ENCODE measurements around the gene XPNPEP2. TPM values are rescaled to one million over a fixed set of nuclear protein-coding genes. Genes with fewer than 3 reads are reported as not detected.

Gene XPNPEP2
- total RNA-seq, 2 donors from 2014 or later: 0.25 to 0.83 TPM

DNA sequence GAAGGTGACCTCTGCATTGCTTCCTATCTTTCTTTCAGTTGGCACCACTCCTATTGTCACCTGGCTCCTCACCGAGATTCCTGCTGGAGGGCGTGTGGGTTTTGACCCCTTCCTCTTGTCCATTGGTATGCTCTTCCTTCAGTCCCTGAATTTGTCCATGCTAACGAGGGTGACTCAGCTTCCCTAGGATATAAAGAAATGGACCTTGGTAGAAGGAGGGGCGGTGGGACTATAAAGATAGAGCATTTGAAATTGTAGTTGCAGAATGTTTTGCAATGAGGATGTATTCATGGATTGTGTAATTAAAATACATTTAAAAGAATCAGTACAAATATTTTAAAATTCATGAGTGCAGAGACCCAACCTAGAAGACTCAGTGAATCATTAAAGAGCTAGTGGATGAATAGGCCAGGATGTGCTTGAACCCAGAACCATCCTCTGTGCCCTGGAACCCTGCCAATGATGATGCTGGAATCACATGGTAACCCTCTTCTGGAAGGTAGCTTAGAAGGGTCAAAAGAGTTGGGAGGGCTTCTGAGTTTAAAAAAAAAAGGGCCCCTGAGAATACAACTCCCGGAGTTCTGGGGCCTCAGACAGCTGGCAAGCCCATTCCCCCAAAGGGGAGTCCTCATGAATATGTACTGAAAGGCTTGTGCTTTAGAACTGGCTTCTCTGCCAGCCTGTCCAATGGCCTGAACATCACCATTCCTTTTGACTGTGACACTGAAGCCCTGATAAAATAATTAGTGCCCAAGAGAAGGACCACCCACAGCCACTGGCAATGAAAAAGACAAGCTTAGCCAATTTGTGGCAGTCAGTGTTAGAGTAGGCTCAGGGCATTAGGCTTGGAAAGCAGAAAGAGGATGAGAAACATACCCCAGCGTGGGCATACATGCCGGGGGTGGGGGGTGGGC, 8.0 kb downstream of the XPNPEP2 start:
- no peaks in the 10 kb centered on the region for H3K27me3 Mint-ChIP-seq
- H3K4me1 Mint-ChIP-seq: peaks cover 23% of the 10 kb centered on the region
- no peaks in the 10 kb centered on the region for H3K36me3 Mint-ChIP-seq (ENCODE audit: low read depth)
- ATAC-seq (no peak), DNase-seq (no peak)
- no peak overlapping the region for H3K4me3 Mint-ChIP-seq
- no peak overlapping the region for H3K27ac Mint-ChIP-seq
- H3K9me3 ChIP-seq (ENCODE audit: control insufficient read depth, low read length, poor library complexity, severe bottlenecking): no peaks in the 10 kb centered on the region

GRCh38 chrX:129747533-129747932, 8.8 kb downstream of the XPNPEP2 start:
- DNase-seq: no peak
- H3K36me3 Mint-ChIP-seq (ENCODE audit: low read depth): no peaks in the 10 kb centered on the region
- peaks cover 23% of the 10 kb centered on the region for H3K4me1 Mint-ChIP-seq
- no peaks in the 10 kb centered on the region for H3K27me3 Mint-ChIP-seq
- H3K4me3 Mint-ChIP-seq: no peak overlapping the region
- ATAC-seq: no peak
- H3K9me3 ChIP-seq (ENCODE audit: control insufficient read depth, low read length, poor library complexity, severe bottlenecking): no peaks in the 10 kb centered on the region
- H3K27ac Mint-ChIP-seq: no peak overlapping the region

DNA sequence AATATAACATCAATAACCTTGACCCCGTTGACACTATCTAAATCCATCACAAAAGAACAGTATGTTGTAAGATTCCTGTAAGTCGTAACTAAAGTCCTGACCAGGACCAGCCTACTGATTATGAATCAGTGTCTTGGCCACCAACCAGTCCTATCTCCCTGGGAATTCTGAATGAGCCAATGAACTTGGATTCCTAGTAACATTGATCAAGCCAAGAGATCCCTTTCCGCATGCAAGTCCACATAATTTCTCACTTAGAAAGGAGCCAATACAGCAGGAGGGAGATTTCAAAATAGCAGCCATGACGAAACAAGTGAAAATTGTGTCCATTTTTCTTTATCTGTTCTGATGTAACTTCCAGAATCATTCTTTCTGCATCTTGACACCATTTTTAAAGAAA, 9.5 kb downstream of the XPNPEP2 start:
- H3K27me3 Mint-ChIP-seq: no peaks in the 10 kb centered on the region

DNA sequence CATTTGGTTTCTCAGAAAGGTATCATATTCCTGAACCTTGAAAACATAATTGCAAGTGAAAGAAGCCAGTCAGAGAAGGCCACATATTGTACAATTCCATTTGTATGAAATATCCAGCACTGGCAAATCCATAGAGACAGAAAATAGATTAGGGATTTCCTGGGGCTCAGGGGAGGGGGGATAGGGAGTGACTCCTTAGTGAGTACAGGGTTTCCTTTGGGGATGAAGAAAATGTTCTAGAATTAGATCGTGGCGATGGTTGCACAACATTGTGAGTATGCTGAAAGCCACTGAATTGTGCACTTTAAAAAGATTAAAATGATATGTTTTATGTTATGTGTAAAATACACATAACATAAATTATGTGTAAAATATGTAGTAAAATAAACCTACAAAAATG, 10.3 kb downstream of the XPNPEP2 start:
- DNase-seq (no peak), ATAC-seq (no peak)
- no peaks in the 10 kb centered on the region for H3K27me3 Mint-ChIP-seq
- no peak overlapping the region for H3K4me3 Mint-ChIP-seq
- no peaks in the 10 kb centered on the region for H3K9me3 ChIP-seq (ENCODE audit: control insufficient read depth, low read length, poor library complexity, severe bottlenecking)
- peaks cover 15% of the 10 kb centered on the region for H3K4me1 Mint-ChIP-seq
- H3K36me3 Mint-ChIP-seq (ENCODE audit: low read depth): no peaks in the 10 kb centered on the region
- no peak overlapping the region for H3K27ac Mint-ChIP-seq

More for the DNA sequence above, 9.5 kb downstream of the XPNPEP2 start:
- no peak overlapping the region for H3K4me3 Mint-ChIP-seq
- ATAC-seq: no peak
- no peak for DNase-seq
- no peaks in the 10 kb centered on the region for H3K9me3 ChIP-seq (ENCODE audit: control insufficient read depth, low read length, poor library complexity, severe bottlenecking)
- no peaks in the 10 kb centered on the region for H3K36me3 Mint-ChIP-seq (ENCODE audit: low read depth)
- H3K27ac Mint-ChIP-seq: no peak overlapping the region
- H3K4me1 Mint-ChIP-seq: peaks cover 19% of the 10 kb centered on the region

DNA sequence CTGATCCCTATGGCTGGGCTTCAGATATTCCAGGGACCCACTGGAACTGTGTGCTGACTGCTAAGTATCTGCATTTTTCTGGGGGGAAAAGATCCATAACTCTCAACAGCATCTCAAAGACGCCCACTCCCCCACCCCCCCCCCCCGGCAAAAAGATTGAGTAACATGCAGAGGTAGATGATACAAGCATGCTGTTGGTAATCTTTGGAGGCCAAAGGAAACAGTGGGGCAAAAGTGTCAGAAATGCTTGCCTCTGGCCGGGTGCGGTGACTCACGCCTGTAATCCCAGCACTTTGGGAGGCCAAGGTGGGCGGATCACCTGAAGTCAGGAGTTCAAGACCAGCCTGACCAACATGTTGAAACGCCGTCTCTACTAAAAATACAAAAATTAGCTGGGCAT, 12.2 kb downstream of the XPNPEP2 start:
- no peaks in the 10 kb centered on the region for H3K9me3 ChIP-seq (ENCODE audit: control insufficient read depth, low read length, poor library complexity, severe bottlenecking)
- H3K4me1 Mint-ChIP-seq: peaks cover 13% of the 10 kb centered on the region
- H3K4me3 Mint-ChIP-seq: no peak overlapping the region
- no peaks in the 10 kb centered on the region for H3K27me3 Mint-ChIP-seq
- no peak overlapping the region for H3K27ac Mint-ChIP-seq
- no peaks in the 10 kb centered on the region for H3K36me3 Mint-ChIP-seq (ENCODE audit: low read depth)
- no peak for DNase-seq
- ATAC-seq: no peak

- H3K36me3 Mint-ChIP-seq (ENCODE audit: low read depth): no peaks in the 10 kb centered on the region
- peaks cover 20% of the 10 kb centered on the region for H3K4me1 Mint-ChIP-seq
- ATAC-seq: no peak
- no peak for DNase-seq
- H3K27me3 Mint-ChIP-seq: no peaks in the 10 kb centered on the region
- H3K4me3 Mint-ChIP-seq: peak overlapping the region; percentile 19
- peak overlapping the region; percentile 89 for H3K27ac Mint-ChIP-seq
- H3K9me3 ChIP-seq (ENCODE audit: control insufficient read depth, low read length, poor library complexity, severe bottlenecking): no peaks in the 10 kb centered on the region
These were observed 15.6 kb downstream of the XPNPEP2 start for GRCh38 chrX:129754056-129755024.

GRCh38 chrX:129755779-129756650, 17.2 kb downstream of the XPNPEP2 start:
- H3K36me3 Mint-ChIP-seq (ENCODE audit: low read depth): no peaks in the 10 kb centered on the region
- H3K27ac Mint-ChIP-seq: peak overlapping the region; percentile 83
- H3K27me3 Mint-ChIP-seq: no peaks in the 10 kb centered on the region
- no peak for DNase-seq
- H3K9me3 ChIP-seq (ENCODE audit: control insufficient read depth, low read length, poor library complexity, severe bottlenecking): no peaks in the 10 kb centered on the region
- H3K4me3 Mint-ChIP-seq: peak overlapping the region; percentile 72
- peaks cover 33% of the 10 kb centered on the region for H3K4me1 Mint-ChIP-seq
- ATAC-seq: no peak

DNA sequence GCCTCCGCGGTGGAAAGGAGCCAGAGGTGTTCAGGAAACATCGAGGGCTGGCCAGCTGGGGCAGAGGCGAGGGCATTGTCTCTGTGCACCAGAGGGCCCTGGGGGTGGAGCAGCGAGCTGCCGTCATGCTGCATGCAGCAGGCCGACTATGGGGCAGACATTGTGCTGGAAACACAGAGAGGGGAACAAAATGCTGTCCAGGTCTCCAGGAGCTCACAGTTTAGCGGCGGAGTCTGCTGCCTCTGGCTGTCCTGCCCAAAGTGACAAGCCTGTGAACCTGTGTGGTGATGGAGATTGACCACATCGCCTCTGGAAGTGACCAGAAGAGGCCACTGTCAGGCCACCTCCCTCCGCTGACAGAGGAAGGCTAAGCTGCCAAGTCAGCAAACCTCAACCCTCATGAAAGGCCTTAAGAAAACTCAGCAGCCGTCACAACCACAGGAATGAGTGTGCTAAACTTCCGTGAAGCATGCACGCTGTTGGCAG, 20.8 kb downstream of the XPNPEP2 start:
- H3K36me3 Mint-ChIP-seq (ENCODE audit: low read depth): no peaks in the 10 kb centered on the region
- H3K9me3 ChIP-seq (ENCODE audit: control insufficient read depth, low read length, poor library complexity, severe bottlenecking): no peaks in the 10 kb centered on the region
- peaks cover 30% of the 10 kb centered on the region for H3K4me1 Mint-ChIP-seq
- peak overlapping the region; percentile 75 for H3K4me3 Mint-ChIP-seq
- DNase-seq (peak in 1 of 3 donors; percentile 30), ATAC-seq (peak; percentile 89)
- peak overlapping the region; percentile 60 for H3K27ac Mint-ChIP-seq
- no peaks in the 10 kb centered on the region for H3K27me3 Mint-ChIP-seq

GRCh38 chrX:129760155-129760554, 21.4 kb downstream of the XPNPEP2 start:
- H3K27me3 Mint-ChIP-seq: no peaks in the 10 kb centered on the region

DNA sequence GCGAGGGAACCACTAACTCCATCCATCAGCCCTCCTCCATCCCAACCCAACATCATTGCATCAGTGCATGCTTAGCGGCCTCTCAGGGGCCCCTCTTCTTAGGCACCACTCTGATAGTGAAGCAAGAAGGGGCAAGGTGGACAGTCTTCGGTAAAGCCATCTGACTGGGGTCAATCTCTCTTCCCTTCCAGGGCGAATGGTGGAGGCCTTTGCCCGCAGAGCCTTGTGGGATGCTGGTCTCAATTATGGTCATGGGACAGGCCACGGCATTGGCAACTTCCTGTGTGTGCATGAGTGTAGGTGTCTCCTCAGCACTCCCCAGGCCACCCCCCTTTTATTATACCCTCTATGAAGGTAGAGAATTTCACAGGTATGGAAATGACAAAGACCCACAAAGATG, 22.2 kb downstream of the XPNPEP2 start:
- no peak for ATAC-seq
- Mint-ChIP-seq H3K4me3 (no peak overlapping the region), H3K36me3 (ENCODE audit: low read depth) (no peaks in the 10 kb centered on the region), H3K27me3 (no peaks in the 10 kb centered on the region), H3K27ac (peak overlapping the region; percentile 9), H3K4me1 (peaks cover 21% of the 10 kb centered on the region)
- DNase-seq: no peak
- no peaks in the 10 kb centered on the region for H3K9me3 ChIP-seq (ENCODE audit: control insufficient read depth, low read length, poor library complexity, severe bottlenecking)

More at GRCh38 chrX:129760155-129760554, 21.4 kb downstream of the XPNPEP2 start:
- Mint-ChIP-seq H3K27ac (peak overlapping the region; percentile 60), H3K36me3 (ENCODE audit: low read depth) (no peaks in the 10 kb centered on the region), H3K4me3 (no peak overlapping the region), H3K4me1 (peaks cover 26% of the 10 kb centered on the region)
- DNase-seq: no peak
- no peaks in the 10 kb centered on the region for H3K9me3 ChIP-seq (ENCODE audit: control insufficient read depth, low read length, poor library complexity, severe bottlenecking)
- ATAC-seq: peak; percentile 19

GRCh38 chrX:129761596-129761995, 22.8 kb downstream of the XPNPEP2 start:
- no peaks in the 10 kb centered on the region for H3K9me3 ChIP-seq (ENCODE audit: control insufficient read depth, low read length, poor library complexity, severe bottlenecking)
- Mint-ChIP-seq H3K4me3 (no peak overlapping the region), H3K27me3 (no peaks in the 10 kb centered on the region), H3K4me1 (peaks cover 23% of the 10 kb centered on the region), H3K36me3 (ENCODE audit: low read depth) (no peaks in the 10 kb centered on the region), H3K27ac (peak overlapping the region; percentile 9)
- DNase-seq (no peak), ATAC-seq (no peak)

DNA sequence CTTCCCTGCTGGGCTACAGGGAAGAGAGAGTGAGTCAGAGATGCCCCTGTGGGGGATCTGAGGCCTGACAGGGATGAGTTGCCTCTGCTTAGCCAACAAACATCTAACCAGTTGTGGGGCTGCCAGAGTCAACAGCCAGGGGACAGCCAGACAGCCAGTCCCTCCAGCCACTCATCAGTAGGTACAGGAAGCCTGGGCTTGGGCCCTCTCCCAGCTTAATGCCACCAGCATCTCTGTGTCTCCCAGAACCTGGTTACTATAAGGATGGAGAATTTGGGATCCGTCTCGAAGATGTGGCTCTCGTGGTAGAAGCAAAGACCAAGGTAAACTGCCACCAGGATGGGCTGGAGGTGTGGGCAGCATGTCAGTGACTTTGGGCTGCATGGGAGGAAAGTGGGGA, 23.7 kb downstream of the XPNPEP2 start:
- H3K27me3 Mint-ChIP-seq: no peaks in the 10 kb centered on the region
- H3K36me3 Mint-ChIP-seq (ENCODE audit: low read depth): no peaks in the 10 kb centered on the region
- H3K9me3 ChIP-seq (ENCODE audit: control insufficient read depth, low read length, poor library complexity, severe bottlenecking): no peaks in the 10 kb centered on the region
- ATAC-seq (no peak), DNase-seq (no peak)
- no peak overlapping the region for H3K4me3 Mint-ChIP-seq
- H3K27ac Mint-ChIP-seq: no peak overlapping the region
- peaks cover 26% of the 10 kb centered on the region for H3K4me1 Mint-ChIP-seq

All from T-helper 17 cell (primary cell).